B cell (primary cell): ENCODE data around the gene TXLNA.

Experiments
- CTCF ChIP-seq: fragments of 200-600 bp; IDR thresholded peaks from one replicate; pipeline ENCODE4 v1.8.0; 2022; ENCODE audit warnings: antibody characterized with exemption, mild to moderate bottlenecking
- EZH2 ChIP-seq: IDR thresholded peaks from 2 replicates; pipeline ENCODE4 v1.6.1; 2012; ENCODE audit warnings: borderline replicate concordance, low read depth, mild to moderate bottlenecking, moderate library complexity, low read length; ENCODE audit not compliant: insufficient read depth, poor library complexity, severe bottlenecking

GRCh38 chr1:32247452-32247851 is 68.0 kb downstream of the TXLNA start:
- TF ChIP-seq EZH2 (no peak), CTCF (no peak)
